ENCODE results near the gene GPBAR1. TPM values are rescaled to one million over a fixed set of nuclear protein-coding genes. Genes with fewer than 3 reads are reported as not detected.

Gene GPBAR1
- total RNA-seq, 1 donor from 2014 or later: 8.1 TPM

DNA sequence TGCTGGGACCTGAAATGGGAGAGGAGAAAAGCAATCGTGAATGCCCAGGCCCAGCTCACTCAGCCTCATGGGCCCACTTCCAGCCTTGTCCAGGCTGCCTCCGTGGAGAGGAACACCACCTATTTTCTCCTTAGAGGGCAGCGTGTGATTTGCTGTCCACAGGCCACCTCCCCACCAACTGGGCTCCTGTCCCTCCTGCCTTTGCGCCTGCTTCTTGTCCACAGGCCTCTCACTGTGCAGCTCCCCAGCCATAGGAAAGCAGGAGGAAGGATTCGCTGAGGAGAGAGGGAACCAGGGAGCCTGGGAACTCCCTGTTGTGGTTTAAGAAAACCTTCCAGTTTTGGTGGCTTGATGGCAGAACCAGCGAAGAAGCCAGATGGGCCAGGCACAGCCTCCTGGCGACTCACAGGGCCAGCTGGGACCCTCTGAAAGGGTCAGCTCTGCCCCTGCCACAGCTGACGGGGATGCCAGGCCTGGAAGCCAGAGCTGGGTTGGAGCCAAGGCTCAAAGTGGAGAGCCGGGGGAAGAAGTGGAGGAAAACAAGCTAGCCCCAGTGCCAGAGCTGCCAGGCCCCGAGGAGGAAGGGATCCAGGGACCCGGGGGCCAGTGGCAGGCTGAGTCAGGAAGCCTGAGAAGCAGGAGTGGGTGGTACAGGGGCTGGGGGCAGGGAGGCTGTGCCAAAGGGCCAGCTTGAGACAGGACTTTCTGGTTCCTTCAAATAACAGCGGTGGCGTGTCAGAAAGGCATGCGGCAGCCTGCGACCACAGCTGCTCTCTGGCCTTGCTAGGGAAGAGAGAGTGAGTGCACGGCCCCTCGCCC lies 21.6 kb downstream of the GPBAR1 start:
- peak overlapping the region; percentile 11 to 12 for H3K4me3 ChIP-seq
- intact Hi-C loops (cut with DNase I): no loop called here
- peaks cover 91% of the 10 kb centered on the region for H3K4me1 ChIP-seq
- H3K27ac ChIP-seq: peak overlapping the region; percentile 100
- no peaks in the 10 kb centered on the region for H3K9me3 ChIP-seq
- DNase-seq (ENCODE audit: extremely low spot score in 2 of 2): no peak
- TF ChIP-seq POLR2A (IDR thresholded peaks at IDR 0.05) (no peak), POLR2AphosphoS5 (IDR thresholded peaks at IDR 0.05; ENCODE audit: insufficient read depth in 1 of 2, low read depth in 1 of 2) (peak; percentile 28)
- H3K36me3 ChIP-seq: peaks cover 0 to 45% of the 10 kb centered on the region in 2 donors
- no peaks in the 10 kb centered on the region for H3K27me3 ChIP-seq

DNA sequence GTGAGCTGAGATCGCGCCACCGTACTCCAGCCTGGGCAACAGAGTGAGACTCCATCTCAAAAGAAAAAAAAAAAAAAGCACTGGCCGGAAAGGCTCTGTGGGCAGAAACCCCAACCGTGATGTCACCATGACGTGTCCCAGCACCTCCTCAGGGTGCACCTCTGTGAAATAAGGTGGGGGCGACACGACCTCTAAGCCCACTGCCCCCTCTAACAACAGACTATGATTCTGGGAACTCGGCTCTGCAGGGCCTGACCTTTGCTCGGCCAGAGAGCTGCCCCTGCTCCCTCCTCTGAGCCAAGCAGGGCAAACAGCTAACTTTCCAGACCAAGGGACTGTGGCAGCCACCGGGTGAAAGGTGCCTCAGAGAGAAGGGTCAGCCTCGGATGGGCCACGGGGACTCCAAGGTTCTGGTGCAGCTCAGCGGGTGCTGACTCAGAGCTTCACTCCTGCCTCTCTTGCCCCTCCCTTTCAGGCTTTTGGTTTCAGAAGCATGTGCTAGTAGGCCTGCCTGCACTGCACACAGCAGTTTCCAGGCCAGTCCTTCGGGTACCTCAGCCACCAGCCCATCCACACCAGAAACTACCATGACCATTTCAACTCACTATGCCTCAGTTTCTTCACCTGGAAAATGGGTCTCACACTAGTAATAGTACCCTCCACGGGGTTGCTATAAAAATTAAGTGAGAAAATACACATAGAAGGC lies 23.4 kb downstream of the GPBAR1 start:
- Histone ChIP-seq H3K27ac (peak overlapping the region; percentile 100), H3K9me3 (no peaks in the 10 kb centered on the region), H3K36me3 (peaks cover 0 to 26% of the 10 kb centered on the region in 2 donors), H3K4me1 (peaks cover 92% of the 10 kb centered on the region), H3K27me3 (no peaks in the 10 kb centered on the region), H3K4me3 (peak overlapping the region in 1 of 2 donors; percentile 20)
- DNase-seq (ENCODE audit: extremely low spot score in 2 of 2): no peak
- TF ChIP-seq, protein P1, sequence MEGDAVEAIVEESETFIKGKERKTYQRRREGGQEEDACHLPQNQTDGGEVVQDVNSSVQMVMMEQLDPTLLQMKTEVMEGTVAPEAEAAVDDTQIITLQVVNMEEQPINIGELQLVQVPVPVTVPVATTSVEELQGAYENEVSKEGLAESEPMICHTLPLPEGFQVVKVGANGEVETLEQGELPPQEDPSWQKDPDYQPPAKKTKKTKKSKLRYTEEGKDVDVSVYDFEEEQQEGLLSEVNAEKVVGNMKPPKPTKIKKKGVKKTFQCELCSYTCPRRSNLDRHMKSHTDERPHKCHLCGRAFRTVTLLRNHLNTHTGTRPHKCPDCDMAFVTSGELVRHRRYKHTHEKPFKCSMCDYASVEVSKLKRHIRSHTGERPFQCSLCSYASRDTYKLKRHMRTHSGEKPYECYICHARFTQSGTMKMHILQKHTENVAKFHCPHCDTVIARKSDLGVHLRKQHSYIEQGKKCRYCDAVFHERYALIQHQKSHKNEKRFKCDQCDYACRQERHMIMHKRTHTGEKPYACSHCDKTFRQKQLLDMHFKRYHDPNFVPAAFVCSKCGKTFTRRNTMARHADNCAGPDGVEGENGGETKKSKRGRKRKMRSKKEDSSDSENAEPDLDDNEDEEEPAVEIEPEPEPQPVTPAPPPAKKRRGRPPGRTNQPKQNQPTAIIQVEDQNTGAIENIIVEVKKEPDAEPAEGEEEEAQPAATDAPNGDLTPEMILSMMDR (IDR thresholded peaks at IDR 0.05): no peak
- peak; percentile 61 to 66 for TF ChIP-seq POLR2AphosphoS5 (IDR thresholded peaks at IDR 0.05; ENCODE audit: insufficient read depth in 1 of 2, low read depth in 1 of 2)
- TF ChIP-seq POLR2A (IDR thresholded peaks at IDR 0.05): no peak
- intact Hi-C loops (cut with DNase I): no loop called here

DNA sequence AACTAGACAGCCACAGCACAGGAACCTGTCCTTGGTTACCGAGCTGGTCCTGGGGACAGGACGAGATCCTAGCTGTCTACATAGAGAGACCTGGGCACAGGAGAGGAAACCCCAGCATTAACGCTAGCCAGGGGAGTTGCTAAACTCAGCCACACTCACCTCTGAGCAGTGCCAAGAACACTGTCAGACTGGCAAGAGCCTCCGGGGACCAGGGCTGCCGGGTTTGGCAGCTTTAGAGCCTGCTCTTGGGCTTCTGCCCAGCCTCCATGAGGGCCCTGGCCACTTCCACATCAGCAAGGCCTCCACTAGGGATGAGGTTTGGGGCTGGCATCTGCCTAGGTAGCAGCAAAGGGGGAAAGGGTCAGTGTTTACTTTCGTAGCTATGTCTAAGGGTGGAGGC lies 24.8 kb downstream of the GPBAR1 start:
- Histone ChIP-seq H3K36me3 (peaks cover 0 to 13% of the 10 kb centered on the region in 2 donors), H3K4me3 (peak overlapping the region; percentile 54), H3K27ac (peak overlapping the region; percentile 100), H3K9me3 (no peaks in the 10 kb centered on the region), H3K4me1 (peaks cover 93% of the 10 kb centered on the region), H3K27me3 (no peaks in the 10 kb centered on the region)
- TF ChIP-seq, protein P1 (IDR thresholded peaks at IDR 0.05): no peak
- TF ChIP-seq POLR2AphosphoS5 (IDR thresholded peaks at IDR 0.05; ENCODE audit: insufficient read depth in 1 of 2, low read depth in 1 of 2): peak in 1 of 2 donors; percentile 30
- DNase-seq (ENCODE audit: extremely low spot score in 2 of 2): no peak
- intact Hi-C loops (cut with DNase I): no loop called here

DNA sequence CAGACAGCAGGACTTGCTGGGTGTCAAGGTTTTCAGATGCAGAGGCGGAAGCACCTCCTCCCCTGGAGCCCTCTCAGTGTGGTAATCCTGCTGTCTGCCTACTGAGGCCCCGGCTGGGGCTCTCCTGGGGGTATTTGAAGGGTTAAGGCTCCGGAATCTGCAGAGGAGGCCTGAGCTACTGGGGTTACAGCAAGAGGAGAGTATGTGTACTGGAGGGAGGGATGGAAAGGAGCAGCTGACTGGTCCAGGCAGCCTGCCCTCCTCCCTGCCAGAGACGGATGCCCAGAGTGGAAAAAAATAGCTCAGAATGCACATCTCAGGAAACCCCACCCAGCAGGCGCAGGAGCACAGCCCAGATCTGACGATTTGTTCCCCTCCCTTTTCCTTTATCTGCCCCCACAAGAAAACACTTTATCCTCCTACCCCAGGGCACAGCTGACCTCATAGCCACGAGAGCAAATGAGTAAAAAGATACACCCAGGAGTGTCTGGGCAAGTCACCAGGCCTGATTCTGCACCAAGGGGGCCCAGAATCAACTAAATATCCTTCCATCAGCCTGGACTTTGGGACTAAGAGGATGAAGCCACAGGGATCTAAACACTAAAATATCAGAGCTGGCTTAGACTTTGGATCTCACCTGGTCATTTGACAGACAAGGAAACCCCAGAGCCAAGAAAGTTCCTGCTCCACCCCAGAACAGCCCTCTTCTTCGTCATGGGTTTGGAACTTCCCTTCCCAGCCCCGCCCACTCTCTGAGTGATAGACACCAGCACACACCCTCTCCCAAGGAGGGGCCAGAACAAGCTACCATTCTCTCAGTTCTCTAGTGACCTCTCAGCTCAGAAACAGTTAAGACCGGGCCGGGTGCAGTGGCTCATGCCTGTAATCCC lies 26.0 kb downstream of the GPBAR1 start:
- intact Hi-C loops (cut with DNase I): no loop called here
- Histone ChIP-seq H3K4me3 (peak overlapping the region; percentile 54), H3K36me3 (peaks cover 0 to under 1% of the 10 kb centered on the region in 2 donors), H3K27me3 (no peaks in the 10 kb centered on the region), H3K9me3 (no peaks in the 10 kb centered on the region), H3K4me1 (peaks cover 96% of the 10 kb centered on the region), H3K27ac (peak overlapping the region; percentile 100)
- TF ChIP-seq, protein P1 (IDR thresholded peaks at IDR 0.05): peak in 1 of 3 experiments; percentile 7
- TF ChIP-seq POLR2A (IDR thresholded peaks at IDR 0.05): peak in 1 of 2 donors; percentile 59
- TF ChIP-seq POLR2AphosphoS5 (IDR thresholded peaks at IDR 0.05; ENCODE audit: insufficient read depth in 1 of 2, low read depth in 1 of 2): peak; percentile 89 to 91
- peak in 1 of 2 donors; percentile 99 for DNase-seq (ENCODE audit: extremely low spot score in 2 of 2)
